HepG2 (cell line): ENCODE data around the gene SBK3. TPM values are rescaled to one million over a fixed set of nuclear protein-coding genes. Genes with fewer than 3 reads are reported as not detected.
A peak's percentile ranks its signal among the peaks of the same experiment; 100 is the strongest.

Source experiments
- CAMTA2 ChIP-seq: sonication (generic); formaldehyde crosslinking; IDR thresholded peaks from 2 replicates; pipeline ENCODE4 v1.4.0; 2020; ENCODE audit warnings: mild to moderate bottlenecking, missing genetic modification reagents, borderline replicate concordance
- EP300 ChIP-seq, 3 experiments: sonication (generic) in 1 of 3; formaldehyde crosslinking in 1 of 3; IDR thresholded peaks; 2 replicates each; pipeline versions ENCODE4 v1.5.1 to v1.6.1; 2011 to 2020; ENCODE audit warnings: low read depth in 2 of 3, low read length in 2 of 3, borderline replicate concordance in 1 of 3, improper control_type of control experiment in 1 of 3, mild to moderate bottlenecking in 1 of 3, missing genetic modification reagents in 1 of 3, moderate library complexity in 1 of 3
- FOSL1 ChIP-seq: sonication (generic); formaldehyde crosslinking; IDR thresholded peaks from 2 replicates; pipeline ENCODE4 v1.9.0; 2021; ENCODE audit warnings: missing genetic modification reagents, borderline replicate concordance
- HNF4A ChIP-seq: sonication (generic); formaldehyde crosslinking; IDR thresholded peaks from 2 replicates; pipeline ENCODE4 v1.4.0; 2020; ENCODE audit warnings: missing genetic modification reagents
- HOXA3 ChIP-seq: sonication (generic); formaldehyde crosslinking; IDR thresholded peaks from 2 replicates; pipeline ENCODE4 v1.5.0; 2020; ENCODE audit warnings: missing genetic modification reagents
- KLF16 ChIP-seq, 2 experiments: sonication (generic) in 1 of 2; formaldehyde crosslinking in 1 of 2; IDR thresholded peaks; 2 replicates each; pipeline versions ENCODE4 v1.6.1 to v1.8.0; 2016 to 2023; ENCODE audit warnings: missing genetic modification reagents in 2 of 2, missing compliant biosample characterization in 1 of 2
- MEF2D ChIP-seq: sonication (generic); formaldehyde crosslinking; IDR thresholded peaks from 2 replicates; pipeline ENCODE4 v1.5.1; 2020; ENCODE audit warnings: mild to moderate bottlenecking, missing genetic modification reagents
- NFAT5 ChIP-seq: sonication (generic); formaldehyde crosslinking; IDR thresholded peaks from 2 replicates; pipeline ENCODE4 v1.4.0; 2020; ENCODE audit warnings: missing genetic modification reagents
- PHF20 ChIP-seq: sonication (generic); formaldehyde crosslinking; IDR thresholded peaks from 2 replicates; pipeline ENCODE4 v1.5.0; 2020; ENCODE audit warnings: mild to moderate bottlenecking, missing genetic modification reagents
- RAD21 ChIP-seq: fragments of 450-650 bp; formaldehyde crosslinking; IDR thresholded peaks from 2 replicates; pipeline ENCODE4 v1.5.0; 2020; ENCODE audit warnings: mild to moderate bottlenecking
- ZBTB46 ChIP-seq: sonication (generic); formaldehyde crosslinking; IDR thresholded peaks from 2 replicates; pipeline ENCODE4 v1.4.0; 2020; ENCODE audit warnings: mild to moderate bottlenecking, missing genetic modification reagents, borderline replicate concordance
- ZFP36L2 ChIP-seq: sonication (generic); formaldehyde crosslinking; IDR thresholded peaks from 2 replicates; pipeline ENCODE4 v1.4.0; 2020; ENCODE audit warnings: missing genetic modification reagents
- ZFP82 ChIP-seq: sonication (generic); formaldehyde crosslinking; IDR thresholded peaks from 2 replicates; pipeline ENCODE4 v1.5.1; 2020; ENCODE audit warnings: mild to moderate bottlenecking, missing genetic modification reagents, borderline replicate concordance
- ZNF230 ChIP-seq: sonication (generic); formaldehyde crosslinking; IDR thresholded peaks from 2 replicates; pipeline ENCODE4 v1.4.0; 2020; ENCODE audit warnings: mild to moderate bottlenecking, missing genetic modification reagents
- ZNF570 ChIP-seq: sonication (generic); formaldehyde crosslinking; IDR thresholded peaks from 2 replicates; pipeline ENCODE4 v1.4.0; 2020; ENCODE audit warnings: mild to moderate bottlenecking, missing genetic modification reagents, borderline replicate concordance
- ZNF770 ChIP-seq: sonication (generic); formaldehyde crosslinking; IDR thresholded peaks from 2 replicates; pipeline ENCODE4 v1.5.0; 2020; ENCODE audit warnings: mild to moderate bottlenecking, missing genetic modification reagents
- ZNF792 ChIP-seq: IDR thresholded peaks from 2 replicates; pipeline ENCODE4 v1.6.1; 2016
- ZNF816 ChIP-seq: sonication (generic); formaldehyde crosslinking; IDR thresholded peaks from 2 replicates; pipeline ENCODE4 v1.8.0; 2022; ENCODE audit warnings: missing genetic modification reagents, mild to moderate bottlenecking, borderline replicate concordance
- polyA plus RNA-seq, 8 experiments: library from polyadenylated mRNA; depleted of rRNA in 3 of 8; stranded (reverse) in 7 of 8; unstranded in 1 of 8; fragments of >200 nt; fragmentation: Illumina TruSeq in 4 of 8; extraction: Trizol in 4 of 8; gene quantifications; 2 replicates each; pipeline versions ENCODE4 v1.2.1 to v1.2.3, GENCODE V29; 2011 to 2016; ENCODE audit warnings: low read depth in 4 of 8, missing spikeins in 1 of 8, mixed read lengths in 1 of 8; ENCODE audit not compliant: insufficient read depth in 1 of 8
- total RNA-seq, 5 experiments: library from RNA; depleted of rRNA; stranded (reverse); fragments of >200 nt; fragmentation: Illumina TruSeq; extraction: Trizol; gene quantifications; 2 replicates each; pipeline ENCODE4 v1.2.3, GENCODE V29; 2016; ENCODE audit warnings: low read depth in 1 of 5

SBK3 gene
- total and polyA plus RNA-seq, 2 of the 13 experiments (the other 11 are each of a cell fraction or from before 2014, with no cell fraction given): 0.66 to 0.77 TPM

- TF ChIP-seq NFAT5 (CRISPR knock-in tag) (no peak), ZNF816 (no peak), RAD21 (CRISPR knock-in tag) (no peak), CAMTA2 (CRISPR knock-in tag) (no peak), KLF16 (CRISPR knock-in tag; IDR thresholded peaks at IDR 0.05) (no peak), HNF4A (0 out of 2 replicates have a peak, but pooled peaks have one; percentile 4), FOSL1 (CRISPR knock-in tag) (0 out of 2 replicates have a peak, but pooled peaks have one; percentile 80), ZNF770 (CRISPR knock-in tag) (peak; percentile 86), PHF20 (CRISPR knock-in tag) (no peak; the same call in 1 of the 2 replicates), HOXA3 (CRISPR knock-in tag) (no peak), ZNF792 (peak; percentile 15; the same call in 1 of the 2 replicates), ZFP36L2 (CRISPR knock-in tag) (no peak), MEF2D (CRISPR knock-in tag) (no peak), ZNF570 (no peak), ZNF230 (CRISPR knock-in tag) (0 out of 2 replicates have a peak, but pooled peaks have one; percentile 58), ZFP82 (CRISPR knock-in tag) (no peak), EP300 (IDR thresholded peaks at IDR 0.05; ENCODE audit: low read depth in 2 of 2, low read length in 2 of 2) (no peak), EP300 (CRISPR knock-in tag; IDR thresholded peaks at IDR 0.05; ENCODE audit: borderline replicate concordance) (no peak), ZBTB46 (CRISPR knock-in tag) (no peak)
Observed at GRCh38 chr19:55549500-55550320, 4.4 kb upstream of the SBK3 start (continued).
